K562 (cell line): Measurements from ENCODE around the gene DAD1. TPM values are rescaled to one million over a fixed set of nuclear protein-coding genes. Genes with fewer than 3 reads are reported as not detected.

ENCODE experiments used
- ATAC-seq: fragments of 200-7000 bp; cut with Tn5 transposase; 3 replicates; pipeline ENCODE4 v1.9.1; 2020; ENCODE audit warnings: moderate library complexity
- BruUV-seq: library from RNA; stranded (reverse); fragments of 400-500 nt; replicated peaks from 2 replicates; lab custom pipeline; 2021; lab: Mats Ljungman, UMichigan
- CTCF ChIA-PET: fragments of 300-600 bp; formaldehyde crosslinking; extraction: SDS; loops from one replicate; lab custom pipeline; 2021; ENCODE audit warnings: low intra/inter-chr PET ratio; lab: Yijun Ruan, JAX
- POLR2A ChIA-PET: fragments of 300-600, 350-650 bp; sonication (Branson Sonifier 250); formaldehyde crosslinking; extraction: SDS; loops from one replicate; lab custom pipeline; 2021; ENCODE audit warnings: antibody characterized with exemption, inconsistent platforms; lab: Yijun Ruan, JAX
- DNase-seq, 4 experiments: peaks; one replicate each; pipeline versions ENCODE4 v3.0.0 to v3.0.0-alpha.2; 2011 to 2018; ENCODE audit warnings: low spot score in 3 of 4, mixed read lengths in 3 of 4; ENCODE audit errors: extremely low read depth in 1 of 4
- FAIRE-seq: peaks from 2 replicates; lab custom pipeline; 2011; peaks lifted over from hg19 to GRCh38; lab: Jason Lieb, UNC
- H2AFZ ChIP-seq: 2 replicates; pipeline ENCODE4 v1.6.0; 2011; ENCODE audit warnings: low read depth, low read length, control low read depth, inconsistent platforms
- H3K27ac ChIP-seq: fragments of 200-600 bp; 3 replicates; pipeline ENCODE4 v1.8.0; 2011; ENCODE audit warnings: low read depth, mild to moderate bottlenecking, control low read depth, inconsistent platforms, low read length, moderate library complexity, mixed read lengths; ENCODE audit errors: extremely low read depth
- H3K27me3 ChIP-seq, 2 experiments: fragments of 300-600 bp in 1 of 2; 2 replicates in 1 of 2; 3 replicates in 1 of 2; pipeline versions ENCODE4 v1.6.0 to v1.8.0; 2011; ENCODE audit warnings: inconsistent platforms in 2 of 2, low read length in 2 of 2, mild to moderate bottlenecking in 1 of 2, mixed read lengths in 1 of 2, moderate library complexity in 1 of 2; ENCODE audit not compliant: control insufficient read depth in 2 of 2, insufficient read depth in 2 of 2
- H3K36me3 ChIP-seq: fragments of 300-600 bp; 3 replicates; pipeline ENCODE4 v1.8.0; 2011; ENCODE audit warnings: mild to moderate bottlenecking, low read length, inconsistent platforms; ENCODE audit not compliant: control insufficient read depth, insufficient read depth
- H3K4me1 ChIP-seq, 2 experiments: fragments of 200-600 bp in 1 of 2; replicated peaks in 1 of 2; 2 replicates in 1 of 2; 3 replicates in 1 of 2; pipeline versions ENCODE4 v1.5.1 to v1.8.0; 2011; ENCODE audit warnings: inconsistent platforms in 2 of 2, low read length in 2 of 2, mild to moderate bottlenecking in 1 of 2, mixed read lengths in 1 of 2, moderate library complexity in 1 of 2; ENCODE audit not compliant: control insufficient read depth in 2 of 2, insufficient read depth in 2 of 2
- H3K4me2 ChIP-seq: 2 replicates; pipeline ENCODE4 v1.6.1; 2011; ENCODE audit warnings: low read length, control low read depth, inconsistent platforms, mixed read lengths; ENCODE audit not compliant: insufficient read depth
- H3K4me3 ChIP-seq: fragments of 200-600 bp; sonication (generic), shearing (Covaris generic); 2 replicates; pipeline ENCODE4 v1.5.1; 2016; ENCODE audit warnings: control low read depth, inconsistent platforms
- H3K79me2 ChIP-seq: fragments of 200-600 bp; 3 replicates; pipeline ENCODE4 v1.8.0; 2011; ENCODE audit warnings: low read length, inconsistent platforms; ENCODE audit not compliant: control insufficient read depth, insufficient read depth
- H3K9ac ChIP-seq, 2 experiments: 2 replicates each; pipeline versions ENCODE4 v1.6.0 to v1.6.1; 2011; ENCODE audit warnings: low read depth in 2 of 2, low read length in 2 of 2, control low read depth in 1 of 2, inconsistent platforms in 1 of 2, mild to moderate bottlenecking in 1 of 2, mixed read lengths in 1 of 2; ENCODE audit not compliant: insufficient read depth in 1 of 2
- H3K9me1 ChIP-seq: one replicate; pipeline ENCODE4 v1.6.0; 2011; ENCODE audit warnings: inconsistent platforms, mild to moderate bottlenecking, low read length, moderate library complexity; ENCODE audit not compliant: control insufficient read depth, insufficient read depth
- H3K9me3 ChIP-seq: replicated peaks from 2 replicates; pipeline ENCODE4 v1.5.1; 2011; ENCODE audit warnings: low read depth, low read length, inconsistent platforms; ENCODE audit not compliant: control insufficient read depth, insufficient read depth
- H4K20me1 ChIP-seq: replicated peaks from 2 replicates; pipeline ENCODE4 v1.6.1; 2011; ENCODE audit warnings: low read length, inconsistent platforms, mixed read lengths; ENCODE audit not compliant: control insufficient read depth, insufficient read depth
- ASH1L ChIP-seq: fragments of 450-650 bp; IDR thresholded peaks from 2 replicates; pipeline ENCODE4 v1.6.1; 2018; ENCODE audit warnings: borderline replicate concordance, mild to moderate bottlenecking, low read depth; ENCODE audit not compliant: partially characterized antibody
- MEF2D ChIP-seq: conservative IDR thresholded peaks from 2 replicates; pipeline ENCODE4 v1.6.1; 2016; ENCODE audit warnings: low read depth, missing genetic modification characterization, missing compliant biosample characterization
- MGA ChIP-seq: fragments of 450-650 bp; IDR thresholded peaks from 2 replicates; pipeline ENCODE4 v1.6.1; 2016; ENCODE audit warnings: mild to moderate bottlenecking, moderate library complexity
- MITF ChIP-seq: IDR thresholded peaks from 2 replicates; pipeline ENCODE4 v1.6.1; 2014; ENCODE audit warnings: antibody characterized with exemption
- NFXL1 ChIP-seq: fragments of 450-650 bp; formaldehyde crosslinking; IDR thresholded peaks from 2 replicates; pipeline ENCODE4 v1.4.0; 2021; ENCODE audit warnings: mild to moderate bottlenecking
- SMAD4 ChIP-seq: fragments of 250-450 bp; sonication (Bioruptor Pico); conservative IDR thresholded peaks from 2 replicates; pipeline ENCODE4 v1.8.0; 2021; ENCODE audit warnings: inconsistent platforms, mild to moderate bottlenecking, moderate library complexity
- SRSF3 ChIP-seq: fragments of 200-400 bp; formaldehyde crosslinking; IDR thresholded peaks from 2 replicates; pipeline ENCODE4 v1.6.1; 2016; ENCODE audit warnings: mild to moderate bottlenecking, low read length, moderate library complexity; ENCODE audit not compliant: insufficient read depth
- TOE1 ChIP-seq, 2 experiments: fragments of 450-650 bp in 1 of 2; sonication (generic) in 1 of 2; formaldehyde crosslinking in 1 of 2; IDR thresholded peaks; 2 replicates each; pipeline versions ENCODE4 v1.7.1 to v1.8.0; 2016 to 2022; ENCODE audit warnings: borderline replicate concordance in 2 of 2, mild to moderate bottlenecking in 2 of 2, antibody characterized with exemption in 1 of 2, inconsistent platforms in 1 of 2, low read depth in 1 of 2, missing genetic modification reagents in 1 of 2, moderate library complexity in 1 of 2
- ZNF76 ChIP-seq: fragments of 250-450 bp; sonication (Bioruptor Pico); IDR thresholded peaks from 2 replicates; pipeline ENCODE4 v1.4.0; 2020; ENCODE audit warnings: mild to moderate bottlenecking, moderate library complexity, borderline replicate concordance
- WGBS: fragments of 100-300 bp; shearing (Covaris generic); methylation state at CpG from one replicate; pipeline ENCODE4 v1.1.6; 2016; ENCODE audit warnings: low coverage, mixed read lengths; ENCODE audit not compliant: insufficient coverage; ENCODE audit errors: missing lambda C conversion rate; 5-methylcytosine and 5-hydroxymethylcytosine counted together
- in situ Hi-C: fragments of 300-500 bp; cut with MboI; formaldehyde crosslinking; loops from 4 replicates; pipeline ENCODE4 v1.15.0; 2018; ENCODE audit warnings: inconsistent platforms, mixed read lengths
- intact Hi-C: fragments of 100-400 bp; cut with micrococcal nuclease; formaldehyde crosslinking; loops from 2 replicates; pipeline ENCODE4 v1.14.2; 2022
- polyA plus RNA-seq, 8 experiments: library from polyadenylated mRNA; depleted of rRNA in 4 of 8; stranded (reverse) in 5 of 8; unstranded in 3 of 8; fragments of >200 nt; fragmentation: Nextera tagmentation in 2 of 8; fragmentation: Illumina TruSeq in 1 of 8; extraction: Ambion mirVana in 2 of 8; extraction: Trizol in 1 of 8; gene quantifications; 2 replicates each; pipeline versions ENCODE4 v1.2.1 to v1.2.3, GENCODE V29; 2011 to 2014; ENCODE audit warnings: inconsistent platforms in 1 of 8, missing spikeins in 1 of 8
- total RNA-seq, 7 experiments: library from RNA; depleted of rRNA in 6 of 7; stranded (reverse); fragments of >200 nt in 6 of 7; fragmentation: Illumina TruSeq in 2 of 7; extraction: Trizol in 2 of 7; gene quantifications; 2 replicates each; pipeline versions ENCODE4 v1.2.1 to v1.2.3, GENCODE V29; 2011 to 2021; ENCODE audit warnings: low replicate concordance in 1 of 7

DAD1 gene
- total and polyA plus RNA-seq, 9 of the 15 experiments (the other 6 are each of a cell fraction or from before 2014, with no cell fraction given) = 104 to 617 (median 222) TPM

- Histone ChIP-seq H3K27me3 (no peaks in the 10 kb centered on the region), H3K79me2 (peaks cover 20% of the 10 kb centered on the region), H3K4me2 (no peak overlapping the region), H3K9me1 (no peaks in the 10 kb centered on the region), H4K20me1 (no peaks in the 10 kb centered on the region), H2AFZ (no peak overlapping the region), H3K9me3 (no peaks in the 10 kb centered on the region), H3K27ac (no peak overlapping the region), H3K4me1 (no peaks in the 10 kb centered on the region), H3K4me3 (no peak overlapping the region), H3K9ac (no peak overlapping the region), H3K36me3 (peaks cover 64% of the 10 kb centered on the region)
- POLR2A ChIA-PET = interaction anchor here (0.6 to 0.7 kb wide), 2 partner anchors 150 to 360 kb away, joined by 3 read pairs; no protein-coding TSS in a partner anchor
- in situ Hi-C loops = loop anchor here (5.0 to 10.0 kb wide), 2 partner anchors 80 to 277 kb away; no protein-coding TSS in a partner anchor
- intact Hi-C loops = no loop called here
- ATAC-seq (no peak), DNase-seq (no peak), FAIRE-seq (no peak)
- no TSS peak for BruUV-seq
- 92% methylated on average over 1 of the region's 1 CpG for WGBS
- CTCF ChIA-PET = no interaction called here
- TF ChIP-seq ASH1L (no peak), MGA (no peak), SMAD4 (CRISPR knock-in tag) (no peak), NFXL1 (CRISPR knock-in tag) (no peak), MITF (no peak), MEF2D (tag) (no peak), ZNF76 (CRISPR knock-in tag) (no peak), SRSF3 (no peak), TOE1 (IDR thresholded peaks at IDR 0.05; ENCODE audit: borderline replicate concordance) (no peak), TOE1 (CRISPR knock-in tag; IDR thresholded peaks at IDR 0.05; ENCODE audit: borderline replicate concordance, low read depth) (no peak)
Measured at GRCh38 chr14:22567437-22567836, 21.6 kb downstream of the DAD1 start.
